HG03095 (cell line): ENCODE data around the gene GUCY2D.
"Not testable (repeated sequence)": the region's sequence is repeated elsewhere in the genome, so short reads cannot be mapped to it uniquely, and the experiment has no call there.

Experiments used
- ATAC-seq: cut with Tn5 transposase; IDR thresholded peaks from one replicate; pipeline ENCODE4 v1.9.1; 2021; ENCODE audit warnings: moderate library complexity; ENCODE audit not compliant: unreplicated experiment

Gene GUCY2D

GRCh38 chr17:8041249-8041928, 39.0 kb downstream of the GUCY2D start:
- no peak for ATAC-seq

GRCh38 chr17:8041979-8042378, 39.6 kb downstream of the GUCY2D start:
- no peak for ATAC-seq

GRCh38 chr17:8044819-8045810, 42.7 kb downstream of the GUCY2D start:
- ATAC-seq = no peak

GRCh38 chr17:8046306-8046928, 44.0 kb downstream of the GUCY2D start:
- ATAC-seq = no peak

GRCh38 chr17:8046929-8047768, 44.7 kb downstream of the GUCY2D start:
- ATAC-seq = no peak

- no peak for ATAC-seq
Measured at GRCh38 chr17:8047769-8048110, 45.3 kb downstream of the GUCY2D start.

GRCh38 chr17:8048236-8048635, 45.8 kb downstream of the GUCY2D start:
- ATAC-seq = no peak

- ATAC-seq = no peak
Measured at GRCh38 chr17:8048736-8049135, 46.3 kb downstream of the GUCY2D start.

- no peak for ATAC-seq
Measured at GRCh38 chr17:8051831-8052230, 49.4 kb downstream of the GUCY2D start.

- no peak for ATAC-seq
Measured at GRCh38 chr17:8052256-8053252, 50.1 kb downstream of the GUCY2D start.

- ATAC-seq = no peak
Measured at GRCh38 chr17:8053600-8053999, 51.2 kb downstream of the GUCY2D start.

GRCh38 chr17:8055851-8056231, 53.4 kb downstream of the GUCY2D start:
- ATAC-seq = no peak

GRCh38 chr17:8056232-8056975, 54.0 kb downstream of the GUCY2D start:
- no peak for ATAC-seq

- no peak for ATAC-seq
Measured at GRCh38 chr17:8056976-8057625, 54.7 kb downstream of the GUCY2D start.

GRCh38 chr17:8057691-8058114, 55.3 kb downstream of the GUCY2D start:
- no peak for ATAC-seq

- ATAC-seq = no peak
Measured at GRCh38 chr17:8059131-8059530, 56.7 kb downstream of the GUCY2D start.

GRCh38 chr17:8060274-8060673, 57.9 kb downstream of the GUCY2D start:
- ATAC-seq = no peak

- not testable (repeated sequence) for ATAC-seq
Measured at GRCh38 chr17:8061851-8062250, 59.4 kb downstream of the GUCY2D start.
